MM.1S (cell line): ENCODE data around the gene ALOX12B.

ENCODE experiments used
- DNase-seq: peaks from one replicate; pipeline ENCODE4 v3.0.0-alpha.2; 2015
- H2AFZ ChIP-seq: fragments of 300-600 bp; sonication (generic); 2 replicates; pipeline ENCODE4 v1.6.0; 2016; ENCODE audit warnings: antibody characterized with exemption, low read length
- H3F3A ChIP-seq: fragments of 300-600 bp; sonication (generic); 2 replicates; pipeline ENCODE4 v1.6.1; 2016; ENCODE audit warnings: mild to moderate bottlenecking, antibody characterized with exemption, low read length, moderate library complexity, mixed read lengths; ENCODE audit not compliant: insufficient read depth
- H3K27ac ChIP-seq: fragments of 300-600 bp; sonication (generic); 2 replicates; pipeline ENCODE4 v1.5.1; 2016; ENCODE audit warnings: mild to moderate bottlenecking, low read length
- H3K27me3 ChIP-seq: fragments of 300-600 bp; sonication (generic); replicated peaks from 2 replicates; pipeline ENCODE4 v1.6.0; 2016; ENCODE audit warnings: low read length; ENCODE audit not compliant: insufficient read depth
- H3K36me3 ChIP-seq: fragments of 300-600 bp; sonication (generic); replicated peaks from 2 replicates; pipeline ENCODE4 v1.6.1; 2016; ENCODE audit warnings: mild to moderate bottlenecking, low read length, mixed read lengths; ENCODE audit not compliant: insufficient read depth
- H3K4me1 ChIP-seq: fragments of 300-600 bp; sonication (generic); 2 replicates; pipeline ENCODE4 v1.6.1; 2016; ENCODE audit warnings: low read length, mixed read lengths
- H3K4me2 ChIP-seq: fragments of 300-600 bp; sonication (generic); 2 replicates; pipeline ENCODE4 v1.6.0; 2016; ENCODE audit warnings: low read depth, low read length
- H3K4me3 ChIP-seq: fragments of 300-600 bp; sonication (generic); 2 replicates; pipeline ENCODE4 v1.5.1; 2016; ENCODE audit warnings: low read length, mixed read lengths
- H3K79me2 ChIP-seq: fragments of 300-600 bp; sonication (generic); 2 replicates; pipeline ENCODE4 v1.6.1; 2016; ENCODE audit warnings: mixed run types, low read length, mixed read lengths
- H3K9ac ChIP-seq: fragments of 300-600 bp; sonication (generic); 2 replicates; pipeline ENCODE4 v1.6.1; 2016; ENCODE audit warnings: low read length, mixed read lengths
- H3K9me2 ChIP-seq: fragments of 300-600 bp; sonication (generic); replicated peaks from 2 replicates; pipeline ENCODE4 v1.6.1; 2016; ENCODE audit warnings: mild to moderate bottlenecking, low read length, mixed read lengths; ENCODE audit not compliant: insufficient read depth
- H3K9me3 ChIP-seq: fragments of 300-600 bp; sonication (generic); replicated peaks from 2 replicates; pipeline ENCODE4 v1.6.1; 2016; ENCODE audit warnings: mild to moderate bottlenecking, low read length, mixed read lengths; ENCODE audit not compliant: insufficient read depth
- H4K20me1 ChIP-seq: fragments of 300-600 bp; sonication (generic); 2 replicates; pipeline ENCODE4 v1.6.1; 2016; ENCODE audit warnings: mild to moderate bottlenecking, low read length, moderate library complexity, mixed read lengths; ENCODE audit not compliant: insufficient read depth
- EZH2 ChIP-seq: fragments of 300-600 bp; sonication (generic); optimal IDR thresholded peaks from 2 replicates; pipeline ENCODE3; 2017; ENCODE audit warnings: low read depth, mild to moderate bottlenecking, antibody characterized with exemption, low read length, mixed read lengths
- EZH2phosphoT487 ChIP-seq: fragments of 300-600 bp; sonication (generic); IDR thresholded peaks from 2 replicates; pipeline ENCODE4 v1.6.1; 2018; ENCODE audit warnings: antibody characterized with exemption, low read length
- TF ChIP-seq, protein P1 (sequence below): fragments of 300-600 bp; sonication (generic); IDR thresholded peaks from 2 replicates; pipeline ENCODE4 v1.5.1; 2016; ENCODE audit warnings: antibody characterized with exemption, low read length, mixed read lengths

Gene ALOX12B

DNA sequence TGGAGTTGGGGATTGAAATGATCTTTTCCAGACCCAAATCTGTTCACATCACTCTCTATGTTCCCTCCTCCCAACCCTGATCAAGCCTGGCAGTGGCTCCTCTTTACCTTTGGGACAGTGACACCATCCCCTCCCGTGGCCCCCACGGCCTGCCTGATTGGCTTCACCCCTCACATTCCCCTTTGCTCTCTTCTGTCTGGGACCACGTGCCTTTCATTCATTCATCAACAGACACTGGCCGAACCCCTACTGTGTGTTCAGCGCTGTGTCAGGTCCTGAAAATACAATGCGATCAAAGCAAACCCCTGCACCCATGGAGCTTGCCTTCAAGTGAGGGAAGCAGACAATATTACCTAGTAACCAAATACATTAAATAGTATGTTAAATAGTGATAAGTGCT, 2.2 kb upstream of the ALOX12B start:
- no peak for DNase-seq
- no peak for TF ChIP-seq EZH2
- TF ChIP-seq, protein P1, sequence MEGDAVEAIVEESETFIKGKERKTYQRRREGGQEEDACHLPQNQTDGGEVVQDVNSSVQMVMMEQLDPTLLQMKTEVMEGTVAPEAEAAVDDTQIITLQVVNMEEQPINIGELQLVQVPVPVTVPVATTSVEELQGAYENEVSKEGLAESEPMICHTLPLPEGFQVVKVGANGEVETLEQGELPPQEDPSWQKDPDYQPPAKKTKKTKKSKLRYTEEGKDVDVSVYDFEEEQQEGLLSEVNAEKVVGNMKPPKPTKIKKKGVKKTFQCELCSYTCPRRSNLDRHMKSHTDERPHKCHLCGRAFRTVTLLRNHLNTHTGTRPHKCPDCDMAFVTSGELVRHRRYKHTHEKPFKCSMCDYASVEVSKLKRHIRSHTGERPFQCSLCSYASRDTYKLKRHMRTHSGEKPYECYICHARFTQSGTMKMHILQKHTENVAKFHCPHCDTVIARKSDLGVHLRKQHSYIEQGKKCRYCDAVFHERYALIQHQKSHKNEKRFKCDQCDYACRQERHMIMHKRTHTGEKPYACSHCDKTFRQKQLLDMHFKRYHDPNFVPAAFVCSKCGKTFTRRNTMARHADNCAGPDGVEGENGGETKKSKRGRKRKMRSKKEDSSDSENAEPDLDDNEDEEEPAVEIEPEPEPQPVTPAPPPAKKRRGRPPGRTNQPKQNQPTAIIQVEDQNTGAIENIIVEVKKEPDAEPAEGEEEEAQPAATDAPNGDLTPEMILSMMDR: no peak
- no peak for TF ChIP-seq EZH2phosphoT487
- Histone ChIP-seq H4K20me1 (no peaks in the 10 kb centered on the region), H3K4me2 (no peak overlapping the region), H3K79me2 (no peaks in the 10 kb centered on the region), H2AFZ (no peak overlapping the region), H3K9me3 (no peaks in the 10 kb centered on the region), H3K27ac (no peak overlapping the region), H3K36me3 (no peaks in the 10 kb centered on the region), H3K9me2 (no peaks in the 10 kb centered on the region), H3K4me1 (no peaks in the 10 kb centered on the region), H3K9ac (no peak overlapping the region), H3F3A (no peaks in the 10 kb centered on the region), H3K27me3 (peaks cover 95% of the 10 kb centered on the region), H3K4me3 (no peak overlapping the region)

DNA sequence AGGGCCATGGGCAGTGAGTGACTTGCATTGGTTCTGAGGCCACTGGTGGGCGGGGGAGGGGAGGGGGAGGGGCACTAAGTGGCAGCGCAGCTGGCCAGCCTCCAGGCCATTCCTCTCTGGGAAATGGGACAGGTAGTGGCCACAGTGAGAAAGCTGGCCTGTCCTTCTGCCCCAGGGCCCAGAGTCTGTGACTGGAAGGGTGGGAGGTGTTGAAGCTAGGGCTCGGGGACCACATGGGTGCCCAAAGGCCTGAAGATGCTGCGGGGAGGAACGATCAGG, 375 bp upstream of the ALOX12B start:
- no peaks in the 10 kb centered on the region for H4K20me1 ChIP-seq
- peaks cover 98% of the 10 kb centered on the region for H3K27me3 ChIP-seq
- no peaks in the 10 kb centered on the region for H3K9me3 ChIP-seq
- no peaks in the 10 kb centered on the region for H3K4me1 ChIP-seq
- no peak overlapping the region for H3K9ac ChIP-seq
- no peak overlapping the region for H3K4me2 ChIP-seq
- no peak overlapping the region for H3K27ac ChIP-seq
- H3K4me3 ChIP-seq: no peak overlapping the region
- H3F3A ChIP-seq: no peaks in the 10 kb centered on the region
- H3K9me2 ChIP-seq: no peaks in the 10 kb centered on the region
- TF ChIP-seq EZH2: no peak
- TF ChIP-seq, protein P1: no peak
- no peak for TF ChIP-seq EZH2phosphoT487
- no peaks in the 10 kb centered on the region for H3K36me3 ChIP-seq
- H3K79me2 ChIP-seq: no peaks in the 10 kb centered on the region
- no peak overlapping the region for H2AFZ ChIP-seq
- no peak for DNase-seq

DNA sequence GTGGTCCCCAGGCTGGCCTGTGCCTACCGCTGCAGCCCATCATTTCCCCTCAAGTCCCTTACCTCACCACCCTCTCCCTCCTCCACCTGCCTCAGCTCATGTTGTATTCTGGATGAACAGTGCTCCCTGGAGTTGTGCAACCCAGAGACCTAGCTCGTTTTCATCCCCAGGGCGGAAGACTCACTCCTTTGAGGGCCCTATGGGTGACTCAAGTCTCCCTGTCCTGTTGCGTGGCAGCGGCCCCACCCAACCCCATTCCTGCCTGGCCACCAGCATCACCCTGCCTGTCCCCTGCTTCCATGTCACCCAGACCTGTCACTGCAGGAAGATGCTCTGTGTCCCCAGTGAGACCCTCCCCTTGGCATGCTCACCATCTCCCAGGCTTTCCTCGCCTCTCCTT, 3.3 kb downstream of the ALOX12B start:
- Histone ChIP-seq H3K4me1 (peaks cover 3% of the 10 kb centered on the region; the same call in 1 of the 2 replicates), H3K9me3 (no peaks in the 10 kb centered on the region), H2AFZ (no peak overlapping the region), H3K36me3 (no peaks in the 10 kb centered on the region), H3K9me2 (no peaks in the 10 kb centered on the region), H3K4me3 (no peak overlapping the region), H3K9ac (no peak overlapping the region), H3K79me2 (no peaks in the 10 kb centered on the region), H4K20me1 (no peaks in the 10 kb centered on the region), H3K4me2 (no peak overlapping the region), H3F3A (no peaks in the 10 kb centered on the region), H3K27me3 (peaks cover 96% of the 10 kb centered on the region), H3K27ac (no peak overlapping the region)
- TF ChIP-seq, protein P1: no peak
- no peak for TF ChIP-seq EZH2
- TF ChIP-seq EZH2phosphoT487: no peak
- DNase-seq: no peak

DNA sequence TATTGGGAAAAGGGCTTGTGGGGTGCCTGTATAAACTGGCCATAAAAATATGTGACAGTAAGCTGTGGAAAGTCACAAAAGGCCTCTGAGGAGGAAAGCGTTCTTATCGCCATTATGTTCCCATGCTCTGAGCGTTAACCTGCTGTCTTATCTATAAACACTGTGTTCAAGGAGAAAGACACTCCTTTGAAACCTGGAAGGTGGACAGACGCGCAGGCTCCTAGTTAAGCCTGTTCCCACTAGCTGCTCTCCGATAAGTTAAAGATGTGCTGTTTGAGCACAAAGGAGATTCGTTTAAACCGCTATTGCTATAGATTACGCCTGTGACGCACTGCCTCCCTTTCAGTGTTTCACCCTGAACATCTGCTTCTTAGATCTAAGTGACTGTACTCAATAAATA, 5.2 kb downstream of the ALOX12B start:
- TF ChIP-seq EZH2phosphoT487 (no peak), EZH2 (no peak)
- TF ChIP-seq, protein P1: no peak
- H3K4me2 ChIP-seq: no peak overlapping the region
- H3K9ac ChIP-seq: no peak overlapping the region
- no peak overlapping the region for H3K27ac ChIP-seq
- H3K27me3 ChIP-seq: peaks cover 85% of the 10 kb centered on the region
- H2AFZ ChIP-seq: no peak overlapping the region
- H3K9me3 ChIP-seq: no peaks in the 10 kb centered on the region
- DNase-seq: no peak
- H3F3A ChIP-seq: no peaks in the 10 kb centered on the region
- H4K20me1 ChIP-seq: no peaks in the 10 kb centered on the region
- peaks cover 3% of the 10 kb centered on the region; the same call in 1 of the 2 replicates for H3K4me1 ChIP-seq
- no peak overlapping the region for H3K4me3 ChIP-seq
- H3K79me2 ChIP-seq: no peaks in the 10 kb centered on the region
- H3K9me2 ChIP-seq: no peaks in the 10 kb centered on the region
- H3K36me3 ChIP-seq: no peaks in the 10 kb centered on the region
